Measurements from ENCODE around the gene TNIK.
"Not testable (repeated sequence)": the region's sequence is repeated elsewhere in the genome, so short reads cannot be mapped to it uniquely, and the experiment has no call there.

TNIK gene

DNA sequence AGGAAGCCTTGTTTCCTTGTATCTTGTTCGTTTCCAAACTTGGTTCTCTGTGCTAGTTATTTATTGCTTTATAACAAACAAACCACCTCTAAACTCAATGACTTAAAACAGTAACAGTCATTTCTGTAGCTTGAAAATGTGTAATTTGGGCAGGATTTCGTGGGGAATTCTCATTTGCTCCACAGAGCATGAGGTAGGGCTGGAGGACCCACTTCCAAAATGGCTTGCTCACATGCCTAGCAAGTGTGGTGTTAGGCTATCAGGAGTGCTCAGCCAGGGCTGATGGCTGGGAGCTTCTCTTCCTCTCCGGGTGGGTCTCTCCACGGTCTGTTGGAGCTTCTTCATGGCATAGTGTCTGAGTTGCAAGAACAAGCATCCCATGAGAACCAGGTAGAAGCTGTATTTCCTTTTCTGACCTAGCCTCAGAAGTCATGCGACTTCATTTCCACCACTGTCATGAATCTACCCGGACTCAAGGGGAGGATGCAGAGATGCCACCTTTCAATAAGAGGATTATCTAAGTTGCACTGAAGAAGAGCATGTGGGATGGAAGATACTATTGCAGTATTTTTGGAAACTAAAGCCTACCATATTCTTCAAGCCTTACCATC, 8.2 kb upstream of the TNIK start:
- no peak for DNase-seq

GRCh38 chr3:171465763-171466162, 5.6 kb upstream of the TNIK start:
- DNase-seq = peak; percentile 65

DNA sequence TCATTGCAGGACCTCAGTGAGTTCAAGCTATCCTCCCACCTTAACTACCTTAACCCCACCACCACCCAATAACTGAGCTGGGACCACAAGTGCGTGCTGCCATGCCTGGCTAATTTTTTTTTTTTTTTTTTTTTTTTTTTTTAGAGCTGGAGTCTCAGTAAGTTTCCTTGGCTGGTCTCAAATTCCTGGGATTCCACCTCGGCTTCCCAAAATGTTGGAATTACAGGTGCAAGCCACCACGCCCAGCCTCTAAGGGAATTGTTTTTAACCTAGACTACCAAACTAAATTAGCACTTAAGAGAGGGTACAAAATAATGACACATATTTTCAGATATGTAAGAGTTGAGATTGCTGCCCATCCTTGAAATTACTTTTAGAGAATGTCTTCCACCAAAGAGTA, 4.3 kb upstream of the TNIK start:
- DNase-seq = no peak

DNA sequence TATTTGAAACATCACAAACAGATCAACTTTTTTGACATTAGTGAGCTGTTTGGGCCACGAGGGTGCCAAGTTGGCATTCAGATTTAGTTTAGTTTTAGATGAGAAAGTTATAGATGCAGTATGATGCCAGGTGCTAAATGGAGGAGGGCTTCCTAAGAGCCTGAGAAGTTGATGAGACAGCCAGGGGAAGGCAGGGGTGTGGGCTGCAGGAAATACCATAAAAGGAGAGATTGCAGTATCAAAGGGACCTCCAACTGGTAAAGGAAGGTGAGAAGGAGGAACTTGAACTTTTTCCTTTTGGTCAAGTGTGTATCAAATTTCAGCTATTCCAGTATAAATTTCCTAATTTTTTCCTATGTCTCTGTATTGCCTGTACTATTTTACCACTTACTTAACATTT, 2.0 kb upstream of the TNIK start:
- DNase-seq = no peak

DNA sequence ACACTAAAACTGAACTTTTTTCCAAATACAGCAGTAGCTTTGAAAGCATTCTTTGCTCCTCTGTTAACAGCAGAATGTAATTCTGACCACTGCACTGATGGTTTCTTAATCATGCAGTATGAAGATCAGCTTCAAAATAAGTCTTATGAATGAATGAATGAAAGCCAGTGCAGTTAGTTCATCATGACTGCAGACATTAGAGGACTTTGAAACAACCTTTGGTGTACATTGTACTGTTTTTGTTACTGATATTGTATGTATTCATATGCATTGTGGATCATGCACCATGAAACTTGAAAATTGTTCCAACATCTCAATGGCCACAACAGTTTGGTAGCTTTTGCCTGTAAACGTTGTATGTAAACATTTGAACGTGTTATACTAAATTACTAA, 1.3 kb upstream of the TNIK start:
- no peak for DNase-seq

- peak; percentile 61 for DNase-seq
Observed at GRCh38 chr3:171460725-171461524, 720 bp upstream of the TNIK start.

DNA sequence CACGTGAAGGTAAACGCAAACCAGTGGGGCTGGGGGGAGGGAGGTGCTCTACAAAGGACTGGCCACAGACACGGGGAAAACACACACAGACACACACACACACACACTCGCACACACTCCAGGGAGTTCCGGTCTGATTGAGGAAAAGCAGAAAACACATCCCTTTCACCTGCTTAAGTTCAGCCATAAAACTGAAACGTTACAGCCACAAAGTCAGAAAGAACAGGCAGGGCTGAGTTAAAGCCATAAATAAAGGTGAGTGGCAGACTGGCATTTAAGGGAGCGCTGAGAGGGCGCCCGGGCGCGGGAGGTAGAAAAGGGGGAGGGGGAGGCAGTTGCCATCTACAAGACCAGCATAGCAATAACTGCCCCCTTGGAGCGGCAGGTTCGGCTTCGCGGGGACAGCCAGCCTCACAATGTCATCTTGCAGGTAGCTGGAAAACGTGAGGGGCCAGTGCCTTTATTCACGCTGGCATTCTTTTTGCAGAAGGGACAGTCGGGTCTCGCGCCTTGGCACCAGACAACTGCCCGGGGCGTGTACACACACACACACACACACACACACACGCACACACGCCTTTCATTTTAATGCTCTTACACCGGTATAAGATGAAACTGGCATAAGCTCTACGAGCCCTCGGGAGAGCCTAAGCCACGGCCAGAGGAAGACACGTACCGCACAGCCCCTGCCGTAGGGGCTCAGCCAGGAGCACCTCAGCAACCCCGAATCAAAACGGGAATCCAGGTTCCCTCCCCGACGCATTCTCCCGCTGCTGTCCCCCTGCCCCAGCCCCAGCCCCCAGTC, 866 bp downstream of the TNIK start:
- DNase-seq = peak; percentile 30

- no peak for DNase-seq
Observed at GRCh38 chr3:171458864-171459136, 1.4 kb downstream of the TNIK start.

GRCh38 chr3:171458071-171458863, 1.9 kb downstream of the TNIK start:
- peak; percentile 26 for DNase-seq

DNA sequence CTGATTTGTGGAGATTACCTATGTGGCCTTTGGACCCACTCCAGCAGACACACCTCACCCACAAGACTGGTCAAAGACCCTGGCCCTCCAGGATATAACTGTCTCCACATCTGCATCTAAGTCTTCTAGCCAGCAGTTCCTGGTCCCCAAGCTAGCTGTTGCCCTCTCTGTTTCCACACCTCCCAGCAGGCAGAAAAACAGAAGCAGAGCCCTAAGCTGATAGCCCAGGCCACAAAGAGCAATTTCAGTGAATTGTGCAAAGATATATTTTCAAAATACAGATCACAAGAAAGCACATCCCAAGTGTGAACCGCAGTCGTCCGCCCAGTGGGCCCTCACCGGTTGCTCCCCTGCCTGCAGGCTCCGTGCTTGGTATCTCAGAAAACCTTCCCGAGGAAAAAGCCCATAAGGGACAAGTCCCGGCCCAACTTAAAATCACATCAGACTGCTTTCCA, 2.6 kb downstream of the TNIK start:
- DNase-seq = peak; percentile 23

DNA sequence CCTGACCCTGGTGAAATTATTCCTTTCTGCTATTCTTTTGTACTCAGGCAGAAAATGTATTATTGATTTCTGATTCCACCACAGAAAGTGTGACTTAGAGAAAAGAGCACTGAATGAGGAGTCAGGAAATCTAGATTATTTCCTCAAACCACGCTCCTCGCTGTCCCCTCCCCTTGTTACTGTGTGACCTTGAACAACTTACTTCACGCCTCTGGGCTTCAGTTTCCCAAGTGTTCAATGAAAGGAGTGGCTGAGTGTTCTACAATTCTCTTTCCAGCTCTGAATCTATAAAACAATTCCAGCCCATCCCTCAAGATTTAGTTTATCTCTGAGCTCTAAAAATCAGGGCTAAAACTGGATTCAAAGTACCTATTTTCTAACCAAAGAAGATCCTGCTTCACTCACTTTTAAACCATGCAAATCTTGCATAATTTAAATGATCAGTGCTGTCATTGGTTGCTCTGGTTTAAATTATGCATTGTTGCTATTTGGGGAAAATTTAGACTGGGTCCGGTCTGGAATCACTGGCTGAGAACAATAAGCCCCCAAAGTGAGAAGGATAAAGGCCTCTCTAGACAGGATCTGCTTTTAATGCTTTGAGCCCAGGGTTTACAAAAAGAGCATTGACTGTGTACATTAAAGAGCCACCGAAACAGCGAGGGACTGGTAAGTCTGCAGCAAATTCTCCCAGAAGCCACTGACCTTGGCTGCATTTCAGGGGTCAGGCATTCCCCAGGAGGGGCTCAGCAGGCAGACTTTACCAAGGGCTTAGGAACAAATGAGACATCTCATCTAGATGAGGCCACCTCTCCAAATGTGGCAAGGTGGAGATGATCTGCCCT, 3.2 kb downstream of the TNIK start:
- no peak for DNase-seq

DNA sequence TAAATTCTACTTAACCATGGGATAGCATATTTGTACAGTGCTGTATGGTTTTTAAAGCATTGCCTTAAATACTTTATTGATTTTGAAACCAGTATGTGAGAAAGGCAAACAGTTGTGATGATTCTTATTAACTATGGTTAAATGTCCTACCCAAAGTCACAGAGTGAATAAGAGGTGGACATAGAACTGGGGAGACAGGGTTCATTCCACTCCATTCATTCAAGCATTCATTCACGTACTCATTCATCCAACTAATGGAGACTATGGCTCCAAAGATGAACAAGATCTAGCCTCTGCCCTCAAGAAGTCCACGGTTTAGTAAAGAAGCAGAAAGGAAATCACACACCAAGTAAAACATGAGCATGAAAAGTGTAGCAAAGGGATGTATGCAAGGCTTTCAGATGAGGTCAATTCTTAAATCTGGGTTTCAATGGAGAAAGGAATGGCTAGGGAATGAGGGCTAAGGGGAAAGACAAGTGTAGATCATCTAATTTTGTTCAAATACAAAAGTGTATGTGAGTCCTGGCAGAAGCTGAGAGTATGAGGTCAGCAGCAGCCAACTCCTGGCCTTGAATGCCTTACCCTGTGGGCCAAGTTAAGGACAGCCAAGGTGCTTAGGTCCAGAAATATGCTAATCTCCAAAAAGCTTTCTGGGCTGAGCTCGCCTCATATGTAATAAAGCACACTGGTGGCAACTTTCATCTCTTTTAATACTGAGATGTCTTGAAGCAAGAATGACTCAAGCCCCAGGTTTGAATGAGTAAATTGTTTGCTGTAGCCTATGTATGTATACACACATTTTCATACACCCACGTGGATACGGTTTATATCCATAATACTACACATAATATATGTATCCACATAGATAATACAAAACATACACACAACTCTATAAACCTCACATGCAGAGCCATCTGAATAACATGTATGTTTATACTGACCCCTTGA, 4.3 kb downstream of the TNIK start:
- DNase-seq = no peak

DNA sequence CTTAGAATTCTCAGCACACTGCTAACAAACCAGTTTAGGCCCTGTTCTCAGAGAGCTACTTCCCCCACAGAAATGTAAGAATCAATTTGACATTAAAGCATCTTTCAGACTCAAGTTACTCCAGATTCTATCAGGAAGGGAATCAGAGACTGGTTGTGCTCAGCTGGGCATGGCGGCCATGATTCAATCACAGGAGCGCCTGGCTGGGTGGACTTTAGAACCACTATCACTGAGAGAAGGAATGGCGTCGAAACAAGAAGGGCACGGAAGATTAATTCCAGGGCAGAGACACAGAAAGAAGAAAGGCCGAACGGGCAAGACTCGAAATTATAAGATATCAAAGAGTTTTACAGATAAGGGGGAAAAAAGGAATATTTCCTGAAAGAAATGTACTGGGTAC, 6.2 kb downstream of the TNIK start:
- DNase-seq = no peak

- DNase-seq = peak; percentile 23
Observed at GRCh38 chr3:171453180-171453886, 6.9 kb downstream of the TNIK start.

DNA sequence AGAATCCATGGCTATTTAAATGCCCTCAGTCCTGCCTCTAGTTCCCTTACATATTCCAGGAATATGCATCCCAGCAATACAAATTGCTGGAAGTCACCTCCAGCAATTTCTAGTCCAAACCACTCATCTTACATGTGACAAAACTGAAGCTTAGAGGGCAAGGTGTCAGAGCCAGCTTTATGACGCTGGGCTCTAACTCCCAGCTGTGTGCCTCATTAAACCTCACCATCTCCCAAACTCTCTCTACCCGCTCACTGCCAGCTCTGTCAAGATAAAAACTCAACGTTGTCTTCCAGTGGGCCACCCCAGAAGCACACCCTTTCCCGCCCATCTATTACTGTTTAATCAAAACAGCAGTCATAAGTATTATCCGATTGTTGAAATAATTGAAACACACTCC, 7.9 kb downstream of the TNIK start:
- DNase-seq = no peak

GRCh38 chr3:171451915-171452314, 8.3 kb downstream of the TNIK start:
- no peak for DNase-seq

DNA sequence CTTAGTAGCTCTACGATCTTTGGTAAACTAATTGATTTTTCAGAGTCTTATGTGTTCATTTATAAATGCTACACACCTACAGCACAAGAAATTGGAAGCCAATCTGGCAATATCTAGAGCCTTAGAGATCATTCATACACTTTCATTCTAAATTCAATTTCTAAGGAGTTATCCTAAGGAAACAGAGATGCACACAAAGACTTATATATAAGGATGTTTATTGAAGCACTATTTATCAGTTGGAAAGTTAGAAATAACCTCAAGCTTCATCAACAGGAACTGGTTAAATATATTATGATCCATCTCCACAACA, 12.7 kb downstream of the TNIK start:
- not testable (repeated sequence) for DNase-seq

DNA sequence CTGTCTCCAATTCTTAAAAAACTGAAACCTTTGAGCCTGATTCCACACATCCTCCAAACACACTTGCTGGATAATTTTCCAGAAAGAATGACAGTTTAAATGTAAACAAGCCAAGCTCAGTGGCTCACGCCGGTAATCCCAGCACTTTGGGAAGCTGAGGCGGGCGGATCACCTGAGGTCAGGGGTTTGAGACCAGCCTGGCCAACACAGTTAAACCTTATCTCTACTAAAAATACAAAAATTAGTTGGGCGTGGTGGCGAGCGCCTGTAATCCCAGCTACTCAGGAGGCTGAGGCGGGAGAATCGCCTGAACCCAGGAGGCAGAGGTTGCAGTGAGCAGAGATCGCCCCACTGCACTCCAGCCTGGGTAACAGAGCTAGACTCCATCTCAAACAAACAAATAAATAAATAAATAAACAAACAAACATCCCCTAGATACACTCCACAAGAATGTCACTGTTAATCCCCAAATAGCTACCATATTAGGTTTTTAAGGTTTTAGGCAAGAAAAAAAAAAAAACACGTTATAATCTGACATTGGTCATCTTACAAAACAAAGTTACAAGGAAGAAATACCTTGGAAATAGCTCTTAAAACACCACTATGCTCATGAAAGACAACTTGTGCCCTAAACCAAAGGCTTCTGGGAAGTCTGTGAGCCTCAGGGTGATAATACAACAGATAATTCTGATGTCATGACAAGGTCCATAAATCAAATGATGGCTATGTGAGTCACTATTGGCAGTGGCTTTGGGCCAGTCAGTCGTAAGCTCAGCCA, 13.2 kb downstream of the TNIK start:
- no peak for DNase-seq

DNA sequence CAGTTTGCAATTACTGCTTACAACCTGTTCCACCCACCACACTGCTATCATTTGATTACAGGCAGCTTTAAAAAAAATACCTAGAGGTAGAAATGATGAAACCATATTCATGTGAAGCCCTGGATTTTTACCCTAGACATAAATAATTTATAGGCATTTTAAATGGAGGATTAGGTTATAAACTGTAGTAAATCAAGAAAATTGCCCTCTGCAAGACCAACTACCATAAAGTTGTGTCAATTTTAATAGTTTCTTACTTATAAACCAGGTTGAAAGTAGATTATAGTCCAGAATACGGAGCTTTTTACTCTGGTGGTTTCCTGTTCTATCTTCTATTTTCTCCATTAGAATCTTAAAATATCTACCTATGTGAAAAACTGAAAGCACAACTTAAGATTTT, 13.9 kb downstream of the TNIK start:
- no peak for DNase-seq

Measured in inflammatory macrophage treated with lipopolysaccharide for 4 hours (primary cell).